NCI-H524 (cell line): ENCODE data around the gene AFF3.
A peak's percentile ranks its signal among the peaks of the same experiment; 100 is the strongest.

Experiments used
- DNase-seq, 2 experiments: peaks; one replicate each; lab custom pipeline; 2025; lab: John Stamatoyannopoulos, UW

Gene AFF3

GRCh38 chr2:100041946-100042345 lies 100.4 kb downstream of the AFF3 start:
- DNase-seq: no peak

- no peak for DNase-seq
These were observed 101.0 kb downstream of the AFF3 start for GRCh38 chr2:100041385-100041784.

GRCh38 chr2:100040906-100041305 lies 101.5 kb downstream of the AFF3 start:
- no peak for DNase-seq

GRCh38 chr2:100039291-100039980 lies 103.0 kb downstream of the AFF3 start:
- DNase-seq: no peak

GRCh38 chr2:100038011-100038410 lies 104.4 kb downstream of the AFF3 start:
- DNase-seq: peak; percentile 26 to 55

GRCh38 chr2:100036793-100037192 lies 105.6 kb downstream of the AFF3 start:
- DNase-seq: peak in 1 of 2 experiments; percentile 17

- no peak for DNase-seq
These were observed 106.4 kb downstream of the AFF3 start for GRCh38 chr2:100036026-100036425.

- DNase-seq: no peak
These were observed 108.0 kb downstream of the AFF3 start for GRCh38 chr2:100034431-100034830.

GRCh38 chr2:100033976-100034375 lies 108.4 kb downstream of the AFF3 start:
- DNase-seq: no peak

- DNase-seq: no peak
These were observed 110.8 kb downstream of the AFF3 start for GRCh38 chr2:100031604-100032003.

GRCh38 chr2:100029460-100029859 lies 112.9 kb downstream of the AFF3 start:
- no peak for DNase-seq

GRCh38 chr2:100021791-100022340 lies 120.5 kb downstream of the AFF3 start:
- DNase-seq: no peak

GRCh38 chr2:100019499-100019898 lies 122.9 kb downstream of the AFF3 start:
- no peak for DNase-seq

- DNase-seq: no peak
These were observed 123.8 kb downstream of the AFF3 start for GRCh38 chr2:100018341-100019193.

- no peak for DNase-seq
These were observed 124.8 kb downstream of the AFF3 start for GRCh38 chr2:100017633-100018032.

- no peak for DNase-seq
These were observed 125.6 kb downstream of the AFF3 start for GRCh38 chr2:100016756-100017155.

GRCh38 chr2:100015849-100016248 lies 126.5 kb downstream of the AFF3 start:
- no peak for DNase-seq

- no peak for DNase-seq
These were observed 128.3 kb downstream of the AFF3 start for GRCh38 chr2:100013892-100014677.

- DNase-seq: no peak
These were observed 129.8 kb downstream of the AFF3 start for GRCh38 chr2:100012561-100012960.

GRCh38 chr2:100011272-100011731 lies 131.1 kb downstream of the AFF3 start:
- DNase-seq: no peak

GRCh38 chr2:100010606-100011005 lies 131.8 kb downstream of the AFF3 start:
- no peak for DNase-seq

GRCh38 chr2:100009743-100010142 lies 132.6 kb downstream of the AFF3 start:
- no peak for DNase-seq
